HEK293T (cell line): ENCODE results near the gene CTSO.

Experiments used
- CTCF ChIA-PET: fragments of 350-600 bp; formaldehyde crosslinking; extraction: SDS; loops from one replicate; lab custom pipeline; 2021; ENCODE audit warnings: antibody characterized with exemption, inconsistent platforms; lab: Yijun Ruan, JAX
- POLR2A ChIA-PET: fragments of 350-600 bp; formaldehyde crosslinking; extraction: SDS; loops from one replicate; lab custom pipeline; 2020; ENCODE audit warnings: antibody characterized with exemption, inconsistent platforms; lab: Yijun Ruan, JAX
- DNase-seq: peaks from one replicate; pipeline ENCODE4 v3.0.0; 2012; ENCODE audit warnings: mixed read lengths; ENCODE audit errors: extremely low spot score
- ARNT ChIP-seq: fragments of 450-650 bp; IDR thresholded peaks from 2 replicates; pipeline ENCODE4 v1.6.1; 2017; ENCODE audit warnings: mild to moderate bottlenecking
- BHLHE40 ChIP-seq: fragments of 450-650 bp; IDR thresholded peaks from 2 replicates; pipeline ENCODE4 v1.6.1; 2016; ENCODE audit warnings: mild to moderate bottlenecking, moderate library complexity, borderline replicate concordance
- CTBP1 ChIP-seq: fragments of 450-650 bp; IDR thresholded peaks from 2 replicates; pipeline ENCODE4 v1.6.1; 2016; ENCODE audit warnings: borderline replicate concordance
- ELF4 ChIP-seq: fragments of 450-650 bp; IDR thresholded peaks from 2 replicates; pipeline ENCODE4 v1.6.1; 2017; ENCODE audit warnings: antibody characterized with exemption
- FOXA1 ChIP-seq: fragments of 450-650 bp; IDR thresholded peaks from 2 replicates; pipeline ENCODE4 v1.6.1; 2016; ENCODE audit warnings: mild to moderate bottlenecking
- FOXK2 ChIP-seq: fragments of 450-650 bp; IDR thresholded peaks from 2 replicates; pipeline ENCODE4 v1.6.1; 2016; ENCODE audit warnings: mild to moderate bottlenecking
- FOXM1 ChIP-seq: fragments of 450-650 bp; IDR thresholded peaks from 2 replicates; pipeline ENCODE4 v1.6.1; 2017; ENCODE audit warnings: mild to moderate bottlenecking, borderline replicate concordance
- HDGF ChIP-seq: fragments of 450-650 bp; IDR thresholded peaks from 2 replicates; pipeline ENCODE4 v1.6.1; 2017; ENCODE audit warnings: antibody characterized with exemption, borderline replicate concordance
- L3MBTL2 ChIP-seq: fragments of 450-650 bp; conservative IDR thresholded peaks from 2 replicates; pipeline ENCODE4 v1.6.1; 2016; ENCODE audit warnings: mild to moderate bottlenecking
- LEF1 ChIP-seq: fragments of 450-650 bp; IDR thresholded peaks from 2 replicates; pipeline ENCODE4 v1.6.1; 2017; ENCODE audit warnings: mild to moderate bottlenecking, borderline replicate concordance
- NFRKB ChIP-seq: fragments of 450-650 bp; IDR thresholded peaks from 2 replicates; pipeline ENCODE4 v1.6.1; 2016; ENCODE audit warnings: mild to moderate bottlenecking, moderate library complexity
- PKNOX1 ChIP-seq: fragments of 450-650 bp; IDR thresholded peaks from 2 replicates; pipeline ENCODE4 v1.6.1; 2016
- SP1 ChIP-seq: fragments of 450-650 bp; IDR thresholded peaks from 2 replicates; pipeline ENCODE4 v1.6.1; 2017
- SUZ12 ChIP-seq: fragments of 450-650 bp; IDR thresholded peaks from 2 replicates; pipeline ENCODE4 v1.6.1; 2016; ENCODE audit warnings: mild to moderate bottlenecking
- TARDBP ChIP-seq: fragments of 450-650 bp; IDR thresholded peaks from 2 replicates; pipeline ENCODE4 v1.6.1; 2016
- ZNF384 ChIP-seq: fragments of 450-650 bp; IDR thresholded peaks from 2 replicates; pipeline ENCODE4 v1.6.1; 2016

The CTSO gene

GRCh38 chr4:155960522-155960921 is 6.9 kb upstream of the CTSO start:
- ChIA-PET CTCF (no interaction called here), POLR2A (no interaction called here)
- no peak for TF ChIP-seq SUZ12
- no peak for TF ChIP-seq ZNF384
- no peak for TF ChIP-seq NFRKB
- no peak for DNase-seq

DNA sequence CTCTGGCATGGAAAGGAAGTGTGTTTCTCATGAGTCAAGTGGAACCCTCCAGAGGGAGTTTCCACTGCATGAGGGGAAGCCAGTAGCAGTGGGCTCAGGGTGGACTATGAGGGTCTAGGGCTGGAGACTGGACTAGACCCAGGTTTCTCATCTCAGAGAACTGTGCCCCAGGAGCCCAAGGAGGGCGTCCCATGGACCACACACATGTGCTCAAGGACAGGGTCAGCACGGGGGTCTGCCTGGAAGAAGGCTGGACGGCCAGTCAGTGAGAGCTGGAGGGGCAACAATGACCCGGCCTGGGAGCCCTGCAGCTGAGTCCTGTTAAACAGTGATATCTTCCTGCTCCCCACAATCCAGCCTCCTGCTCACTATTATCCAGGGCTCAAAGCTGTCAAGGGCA is 5.8 kb upstream of the CTSO start:
- no peak for DNase-seq
- no peak for TF ChIP-seq SP1
- TF ChIP-seq ARNT = no peak
- no peak for TF ChIP-seq LEF1
- TF ChIP-seq L3MBTL2 = no peak
- TF ChIP-seq ZNF384 = no peak
- TF ChIP-seq FOXA1 = no peak
- no peak for TF ChIP-seq FOXK2
- no peak for TF ChIP-seq BHLHE40
- no peak for TF ChIP-seq SUZ12
- ChIA-PET POLR2A (no interaction called here), CTCF (no interaction called here)

- CTCF ChIA-PET = no interaction called here
- no peak for DNase-seq
- POLR2A ChIA-PET = no interaction called here
- no peak for TF ChIP-seq ARNT
- TF ChIP-seq PKNOX1 = no peak
- no peak for TF ChIP-seq FOXM1
- TF ChIP-seq SP1 = no peak
- TF ChIP-seq BHLHE40 = no peak
- TF ChIP-seq NFRKB = no peak
- TF ChIP-seq ELF4 = no peak
- TF ChIP-seq HDGF = no peak
These were observed 2.8 kb upstream of the CTSO start for GRCh38 chr4:155956461-155956860.

- no peak for TF ChIP-seq ZNF384
- TF ChIP-seq NFRKB = no peak
- TF ChIP-seq FOXA1 = no peak
- no peak for TF ChIP-seq CTBP1
- no peak for TF ChIP-seq FOXK2
- no peak for TF ChIP-seq L3MBTL2
- TF ChIP-seq SUZ12 = no peak
- no peak for TF ChIP-seq PKNOX1
- no peak for TF ChIP-seq FOXM1
- no peak for TF ChIP-seq ELF4
- TF ChIP-seq BHLHE40 = no peak
- TF ChIP-seq LEF1 = no peak
- no peak for TF ChIP-seq TARDBP
- TF ChIP-seq HDGF = no peak
- no peak for TF ChIP-seq ARNT
- no peak for TF ChIP-seq SP1
- ChIA-PET CTCF (no interaction called here), POLR2A (no interaction called here)
- no peak for DNase-seq
These were observed 1.3 kb upstream of the CTSO start for GRCh38 chr4:155954939-155955338.

DNA sequence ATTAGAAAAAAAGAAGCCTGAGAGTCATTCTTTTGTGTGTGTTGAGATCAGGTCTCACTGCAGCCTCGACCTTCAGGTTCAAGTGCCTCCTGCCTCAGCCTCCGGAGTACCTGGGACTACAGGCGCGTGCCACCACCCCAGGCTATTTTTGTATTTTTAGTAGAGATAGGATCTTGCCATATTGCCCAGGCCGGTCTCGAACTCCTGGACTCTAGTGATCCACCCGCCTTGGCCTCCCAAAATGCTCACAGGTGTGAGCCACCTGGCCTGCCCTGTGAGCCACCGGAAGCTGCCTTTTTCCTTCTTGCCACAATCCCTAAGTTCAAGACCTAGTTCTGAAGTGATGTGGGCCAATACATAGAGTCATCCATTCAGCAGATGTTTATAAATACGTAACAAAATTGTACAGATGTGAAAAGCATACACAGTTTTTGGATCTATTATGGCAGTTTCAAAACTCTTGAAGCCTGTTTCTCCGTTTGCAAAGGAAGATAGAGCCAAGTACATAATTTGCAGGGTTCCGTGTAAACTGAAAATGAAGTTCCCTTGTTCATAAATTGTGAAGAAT is 536 bp upstream of the CTSO start:
- ChIA-PET POLR2A (interaction anchor here (0.6 to 1.6 kb wide), 15 partner anchors 8 to 569 kb away, joined by 3 to 14 read pairs (median 3); no protein-coding TSS in a partner anchor), CTCF (interaction anchor here (0.6 to 2.7 kb wide), 12 partner anchors 10 to 553 kb away, joined by 3 to 40 read pairs (median 4); no protein-coding TSS in a partner anchor)
- no peak; the same call in 1 of the 2 replicates for TF ChIP-seq L3MBTL2
- no peak for TF ChIP-seq FOXM1
- TF ChIP-seq CTBP1 = no peak
- TF ChIP-seq NFRKB = no peak
- no peak for TF ChIP-seq SP1
- TF ChIP-seq ARNT = no peak
- TF ChIP-seq SUZ12 = no peak
- no peak for TF ChIP-seq FOXK2
- TF ChIP-seq BHLHE40 = no peak
- no peak for TF ChIP-seq HDGF
- TF ChIP-seq TARDBP = no peak
- no peak for TF ChIP-seq ZNF384
- TF ChIP-seq ELF4 = no peak
- TF ChIP-seq FOXA1 = no peak
- no peak for TF ChIP-seq LEF1
- TF ChIP-seq PKNOX1 = no peak
- DNase-seq = no peak

GRCh38 chr4:155952501-155952901 is 1.2 kb downstream of the CTSO start:
- DNase-seq = no peak
- TF ChIP-seq PKNOX1 (no peak), ARNT (no peak), FOXK2 (no peak), SP1 (no peak), CTBP1 (no peak), L3MBTL2 (no peak), NFRKB (no peak), BHLHE40 (no peak), ZNF384 (no peak)
- POLR2A ChIA-PET = interaction anchor here (0.8 to 1.6 kb wide), 5 partner anchors 11 to 550 kb away, joined by 3 to 14 read pairs (median 3); no protein-coding TSS in a partner anchor
- CTCF ChIA-PET = interaction anchor here (0.5 to 2.7 kb wide), 7 partner anchors 11 to 1318 kb away, joined by 3 to 40 read pairs (median 5); no protein-coding TSS in a partner anchor
